ENCODE results near the gene CEP72. TPM values are rescaled to one million over a fixed set of nuclear protein-coding genes. Genes with fewer than 3 reads are reported as not detected.

CEP72 gene
- total and polyA plus RNA-seq, 11 donors, result 0.58 to 4.1 (median 1.6) TPM

GRCh38 chr5:582936-583635, 29.1 kb upstream of the CEP72 start:
- Histone ChIP-seq H3K4me1 (no peaks in the 10 kb centered on the region), H3K4me3 (no peak overlapping the region), H3K36me3 (no peaks in the 10 kb centered on the region), H3K27ac (no peak overlapping the region), H3K9me3 (peaks cover 0 to 7% (median 2%) of the 10 kb centered on the region in 12 donors), H3K27me3 (peaks cover 0 to 46% (median 9%) of the 10 kb centered on the region in 9 donors)
- ATAC-seq, result no peak
- intact Hi-C loops (cut with DNase I), result no loop called here
- DNase-seq, result no peak
- 89 to 91% (median 90%) methylated on average over 24 of the region's 24 CpGs for WGBS, 4 donors
- no peak for TF ChIP-seq CTCF (IDR thresholded peaks at IDR 0.05)
- no peak for TF ChIP-seq POLR2A (IDR thresholded peaks at IDR 0.05)

GRCh38 chr5:583645-584044, 28.5 kb upstream of the CEP72 start:
- H3K4me3 ChIP-seq, result no peak overlapping the region
- no peaks in the 10 kb centered on the region for H3K36me3 ChIP-seq
- DNase-seq (no peak), ATAC-seq (no peak)
- intact Hi-C loops (cut with DNase I), result no loop called here
- H3K9me3 ChIP-seq, result peaks cover 0 to 1% (median 0%) of the 10 kb centered on the region in 12 donors
- no peaks in the 10 kb centered on the region for H3K4me1 ChIP-seq
- H3K27ac ChIP-seq, result no peak overlapping the region
- TF ChIP-seq CTCF (IDR thresholded peaks at IDR 0.05), result no peak
- TF ChIP-seq POLR2A (IDR thresholded peaks at IDR 0.05), result no peak
- WGBS, 4 donors, result 73 to 89% (median 80%) methylated on average over 2 of the region's 2 CpGs
- peaks cover 0 to 46% (median 9%) of the 10 kb centered on the region in 9 donors for H3K27me3 ChIP-seq

- Histone ChIP-seq H3K4me1 (no peaks in the 10 kb centered on the region), H3K9me3 (no peaks in the 10 kb centered on the region), H3K36me3 (no peaks in the 10 kb centered on the region), H3K27ac (no peak overlapping the region), H3K4me3 (no peak overlapping the region), H3K27me3 (peaks cover 0 to 43% (median 9%) of the 10 kb centered on the region in 9 donors)
- ATAC-seq, result no peak
- 78 to 94% (median 86%) methylated on average over 2 of the region's 2 CpGs for WGBS, 4 donors
- TF ChIP-seq POLR2A (IDR thresholded peaks at IDR 0.05) (no peak), CTCF (IDR thresholded peaks at IDR 0.05) (no peak)
- DNase-seq, result no peak
- intact Hi-C loops (cut with DNase I), result no loop called here
Observed at GRCh38 chr5:584216-584615, 27.9 kb upstream of the CEP72 start.

GRCh38 chr5:584846-585245, 27.3 kb upstream of the CEP72 start:
- DNase-seq (no peak), ATAC-seq (no peak)
- peaks cover 0 to 37% (median 8%) of the 10 kb centered on the region in 9 donors for H3K27me3 ChIP-seq
- no peak overlapping the region for H3K4me3 ChIP-seq
- TF ChIP-seq CTCF (IDR thresholded peaks at IDR 0.05) (no peak), POLR2A (IDR thresholded peaks at IDR 0.05) (no peak)
- H3K36me3 ChIP-seq, result no peaks in the 10 kb centered on the region
- H3K9me3 ChIP-seq, result no peaks in the 10 kb centered on the region
- H3K27ac ChIP-seq, result no peak overlapping the region
- intact Hi-C loops (cut with DNase I), result no loop called here
- H3K4me1 ChIP-seq, result no peaks in the 10 kb centered on the region
- 68 to 83% (median 75%) methylated on average over 2 of the region's 2 CpGs for WGBS, 4 donors

All from heart left ventricle (tissue), 16 donors.